BLaER1 treated with 17β-estradiol and CSF1 and Interleukin-3, amounts not matched to agents 10 nM and 100 nM (cell line): ENCODE results near the gene GRAP2.
"Not testable (repeated sequence)": the region's sequence is repeated elsewhere in the genome, so short reads cannot be mapped to it uniquely, and the experiment has no call there.

Source experiments
- H3K27ac ChIP-seq, 11 experiments: shearing (Covaris generic); formaldehyde crosslinking; 2 replicates each; pipeline ENCODE4 v1.8.1; 2022
- H3K27me3 ChIP-seq, 11 experiments: shearing (Covaris generic); formaldehyde crosslinking; 2 replicates each; pipeline ENCODE4 v1.8.1; 2022
- H3K36me3 ChIP-seq, 11 experiments: shearing (Covaris generic); formaldehyde crosslinking; 2 replicates each; pipeline ENCODE4 v1.8.1; 2022
- H3K4me1 ChIP-seq, 10 experiments: shearing (Covaris generic); formaldehyde crosslinking; 2 replicates each; pipeline ENCODE4 v1.8.1; 2022
- H3K4me2 ChIP-seq, 11 experiments: shearing (Covaris generic); formaldehyde crosslinking; 2 replicates each; pipeline ENCODE4 v1.8.1; 2022
- H3K4me3 ChIP-seq, 10 experiments: shearing (Covaris generic); formaldehyde crosslinking; 2 replicates each; pipeline ENCODE4 v1.8.1; 2022
- H3K9ac ChIP-seq, 11 experiments: shearing (Covaris generic); formaldehyde crosslinking; 2 replicates each; pipeline ENCODE4 v1.8.1; 2022
- H3K9me3 ChIP-seq, 11 experiments: shearing (Covaris generic); formaldehyde crosslinking; replicated peaks in 1 of 11; 2 replicates each; pipeline ENCODE4 v1.8.1; 2022
- H4K20me1 ChIP-seq, 11 experiments: shearing (Covaris generic); formaldehyde crosslinking; 2 replicates each; pipeline ENCODE4 v1.8.1; 2022
- Cebpa-rat ChIP-seq, 11 experiments: shearing (Covaris generic); IDR thresholded peaks; 2 replicates each; pipeline ENCODE4 v1.8.1; 2022

The GRAP2 gene

DNA sequence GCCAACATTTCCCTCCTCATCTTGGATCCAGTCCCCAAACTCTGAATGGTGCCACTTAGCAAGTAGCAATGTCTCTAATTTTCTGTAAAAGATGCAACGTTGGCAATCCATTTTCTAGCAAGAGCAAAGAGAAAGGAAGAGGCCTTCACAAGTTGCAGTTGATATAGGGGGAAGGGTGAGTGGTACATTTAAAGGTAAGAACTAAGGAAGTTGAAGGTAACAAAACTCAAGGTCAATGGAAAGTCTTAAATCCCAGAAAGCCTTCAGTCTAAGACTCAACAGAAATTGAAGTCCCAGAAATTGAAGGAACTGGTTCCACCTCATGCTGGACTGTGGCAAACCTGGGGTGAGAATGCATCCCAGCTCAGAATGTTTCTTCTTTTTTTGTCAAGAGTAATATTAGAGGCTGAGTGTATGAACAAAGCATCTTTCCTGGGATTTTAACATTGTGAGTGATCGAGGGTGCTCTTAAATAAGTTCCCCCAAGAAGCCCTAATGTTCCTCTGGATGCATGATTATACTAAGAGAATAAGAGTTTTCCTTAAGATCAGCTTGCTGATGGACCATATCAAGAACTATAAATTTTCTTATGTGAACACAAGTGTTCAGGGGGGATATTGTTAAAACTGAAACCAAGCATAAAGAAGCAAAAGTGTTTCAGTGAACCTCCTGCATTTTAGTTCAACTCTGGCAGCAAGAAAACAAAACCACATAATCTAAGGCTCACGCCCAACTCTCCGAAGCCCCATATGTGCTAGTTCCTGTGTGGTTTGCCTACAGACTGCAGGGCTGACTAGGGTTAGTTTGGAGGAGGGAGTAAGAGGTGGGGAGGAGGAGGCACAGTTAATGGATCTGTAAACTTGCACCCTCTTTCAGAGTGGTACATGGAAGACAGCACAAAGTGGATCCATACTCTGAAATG is at the start of gene GRAP2:
Gene GRAP2, plus strand, starts transcription at position 779 of the 922 bp plus-strand sequence. CDS start 46,023 bp downstream, outside the sequence.
- peak within 1 kb of the TSS in 3 of 10 experiments; percentile 7 to 40 (median 33); a peak in 6 of 20 replicates for H3K4me3 ChIP-seq
- H3K4me2 ChIP-seq, result peak within 1 kb of the TSS; percentile 61 to 87 (median 78)
- peak within 1 kb of the TSS in 9 of 11 experiments; percentile 21 to 86 (median 81); a peak in 17 of 22 replicates for H3K27ac ChIP-seq
- TF ChIP-seq Cebpa-rat (IDR thresholded peaks at IDR 0.05), result no peak
- no peaks in the 10 kb centered on the region for H4K20me1 ChIP-seq
- H3K36me3 ChIP-seq, result no peaks in the 10 kb centered on the region
- H3K9ac ChIP-seq, result peak within 1 kb of the TSS in 8 of 11 experiments; percentile 3 to 65 (median 37); a peak in 11 of 22 replicates
- no peaks in the 10 kb centered on the region for H3K27me3 ChIP-seq
- H3K4me1 ChIP-seq, result peaks cover 37 to 56% (median 45%) of the 10 kb centered on the region in 10 experiments
- H3K9me3 ChIP-seq, result no peaks in the 10 kb centered on the region

- TF ChIP-seq Cebpa-rat (IDR thresholded peaks at IDR 0.05), result no peak
- Histone ChIP-seq H3K4me2 (no peak overlapping the region), H3K4me3 (no peak overlapping the region), H3K27ac (no peak overlapping the region), H3K4me1 (peaks cover 0 to 15% (median 6%) of the 10 kb centered on the region in 10 experiments; a peak in 10 of 20 replicates), H3K36me3 (no peaks in the 10 kb centered on the region), H3K9ac (no peak overlapping the region), H4K20me1 (no peaks in the 10 kb centered on the region), H3K9me3 (peaks cover 0 to 6% (median 0%) of the 10 kb centered on the region in 11 experiments; a peak in 4 of 22 replicates), H3K27me3 (peaks cover 0 to 25% (median 0%) of the 10 kb centered on the region in 11 experiments; a peak in 4 of 22 replicates)
Observed at GRCh38 chr22:39851606-39852315, 49.1 kb upstream of the GRAP2 start.

DNA sequence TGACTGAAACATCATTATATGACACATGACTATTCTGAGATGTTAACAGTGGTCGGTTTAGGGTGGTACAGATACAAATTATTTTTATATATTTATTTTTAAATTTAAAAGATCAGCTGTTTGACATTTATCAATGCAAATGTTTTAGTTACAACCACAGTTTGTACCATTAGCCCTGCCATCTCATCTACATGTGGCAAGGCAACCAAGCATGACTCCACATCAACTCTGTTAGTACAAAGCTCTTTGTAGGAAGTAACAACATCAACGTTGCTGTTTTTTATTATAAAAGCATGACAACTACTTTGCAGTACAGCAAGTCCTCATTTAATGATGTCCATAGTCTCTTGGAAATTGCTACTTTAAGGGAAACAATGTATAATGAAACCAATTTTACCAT is 48.1 kb upstream of the GRAP2 start:
- H3K9me3 ChIP-seq, result peaks cover 0 to 1% (median 0%) of the 10 kb centered on the region in 11 experiments; a peak in 3 of 22 replicates
- no peak overlapping the region for H3K9ac ChIP-seq
- no peak for TF ChIP-seq Cebpa-rat (IDR thresholded peaks at IDR 0.05)
- peaks cover 0 to 21% (median 0%) of the 10 kb centered on the region in 11 experiments; a peak in 4 of 22 replicates for H3K27me3 ChIP-seq
- H4K20me1 ChIP-seq, result no peaks in the 10 kb centered on the region
- peak overlapping the region in 3 of 11 experiments; percentile 1 to 22 (median 10); a peak in 2 of 22 replicates for H3K4me2 ChIP-seq
- peaks cover 0 to 15% (median 6%) of the 10 kb centered on the region in 10 experiments; a peak in 10 of 20 replicates for H3K4me1 ChIP-seq
- no peak overlapping the region for H3K27ac ChIP-seq
- no peaks in the 10 kb centered on the region for H3K36me3 ChIP-seq
- no peak overlapping the region for H3K4me3 ChIP-seq

GRCh38 chr22:39856588-39856987 is 44.3 kb upstream of the GRAP2 start:
- peaks cover 0 to 9% (median 0%) of the 10 kb centered on the region in 11 experiments; a peak in 2 of 22 replicates for H3K9me3 ChIP-seq
- H3K27ac ChIP-seq, result no peak overlapping the region
- no peaks in the 10 kb centered on the region for H4K20me1 ChIP-seq
- no peak overlapping the region for H3K9ac ChIP-seq
- TF ChIP-seq Cebpa-rat (IDR thresholded peaks at IDR 0.05), result no peak
- peaks cover 0 to 13% (median 0%) of the 10 kb centered on the region in 11 experiments; a peak in 1 of 22 replicates for H3K27me3 ChIP-seq
- H3K36me3 ChIP-seq, result no peaks in the 10 kb centered on the region
- peaks cover 4 to 24% (median 13%) of the 10 kb centered on the region in 10 experiments; a peak in 12 of 20 replicates for H3K4me1 ChIP-seq
- H3K4me2 ChIP-seq, result no peak overlapping the region
- H3K4me3 ChIP-seq, result no peak overlapping the region

GRCh38 chr22:39859903-39860588 is 40.8 kb upstream of the GRAP2 start:
- Histone ChIP-seq H3K27ac (no peak overlapping the region), H3K9me3 (peaks cover 0 to 9% (median 0%) of the 10 kb centered on the region in 11 experiments; a peak in 1 of 22 replicates), H3K4me3 (no peak overlapping the region), H3K4me1 (peaks cover 0 to 18% (median 10%) of the 10 kb centered on the region in 10 experiments; a peak in 9 of 20 replicates), H3K27me3 (peaks cover 0 to 5% (median 0%) of the 10 kb centered on the region in 11 experiments; a peak in 1 of 22 replicates), H3K9ac (no peak overlapping the region), H3K36me3 (no peaks in the 10 kb centered on the region), H4K20me1 (no peaks in the 10 kb centered on the region), H3K4me2 (peak overlapping the region in 6 of 11 experiments; percentile 1 to 18 (median 8); a peak in 5 of 22 replicates)
- no peak for TF ChIP-seq Cebpa-rat (IDR thresholded peaks at IDR 0.05)

DNA sequence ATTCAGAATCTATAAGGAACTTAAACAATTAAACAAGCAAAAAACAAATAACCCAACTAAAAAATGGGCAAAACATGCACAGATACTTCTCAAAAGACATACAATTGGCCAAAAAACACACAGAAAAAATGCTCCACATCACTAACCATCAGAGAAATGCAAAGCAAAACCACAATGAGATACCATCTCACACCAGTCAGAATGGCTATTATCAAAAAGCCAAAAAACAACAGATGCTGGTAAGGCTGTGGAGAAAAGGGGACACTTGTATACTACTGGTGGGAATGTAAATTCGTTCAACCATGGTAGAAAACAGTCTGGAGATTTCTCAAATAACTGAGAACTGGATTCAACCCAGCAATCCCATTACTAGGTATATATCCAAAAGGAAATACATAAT is 32.1 kb upstream of the GRAP2 start:
- H3K36me3 ChIP-seq, result no peaks in the 10 kb centered on the region
- H3K4me3 ChIP-seq, result no peak overlapping the region
- TF ChIP-seq Cebpa-rat (IDR thresholded peaks at IDR 0.05), result no peak
- peak overlapping the region in 9 of 11 experiments; percentile 13 to 65 (median 41); a peak in 10 of 22 replicates for H3K4me2 ChIP-seq
- no peak overlapping the region for H3K9ac ChIP-seq
- peaks cover 0 to 9% (median 0%) of the 10 kb centered on the region in 11 experiments; a peak in 1 of 22 replicates for H3K27me3 ChIP-seq
- H3K9me3 ChIP-seq, result peaks cover 0 to 8% (median 0%) of the 10 kb centered on the region in 11 experiments; a peak in 3 of 22 replicates
- H4K20me1 ChIP-seq, result no peaks in the 10 kb centered on the region
- H3K4me1 ChIP-seq, result peaks cover 9 to 16% (median 14%) of the 10 kb centered on the region in 10 experiments; a peak in 19 of 20 replicates
- H3K27ac ChIP-seq, result no peak overlapping the region

DNA sequence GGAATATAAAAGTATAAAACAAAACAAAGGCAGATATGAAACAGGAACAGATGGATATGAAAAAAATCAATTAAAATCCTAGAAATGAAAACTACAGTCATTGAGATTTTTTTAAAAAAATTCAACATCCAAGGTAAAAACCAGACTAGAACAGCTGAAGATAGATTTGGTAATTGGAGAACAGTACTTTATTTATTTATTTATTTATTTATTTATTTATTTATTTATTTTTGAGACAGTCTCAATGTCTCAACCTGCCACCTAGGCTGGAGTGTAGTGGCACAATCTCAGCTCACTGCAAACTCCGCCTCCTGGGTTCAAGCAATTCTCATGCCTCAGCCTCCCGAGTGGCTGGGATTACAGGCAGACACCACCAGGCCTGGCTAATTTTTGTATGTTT is 31.1 kb upstream of the GRAP2 start:
- not testable (repeated sequence) for H3K27me3 ChIP-seq, H3K4me3 ChIP-seq, H3K27ac ChIP-seq, H3K9me3 ChIP-seq, H3K9ac ChIP-seq, H3K4me2 ChIP-seq, H4K20me1 ChIP-seq, H3K36me3 ChIP-seq
- peaks cover 9 to 16% (median 14%) of the 10 kb centered on the region in 10 experiments; a peak in 19 of 20 replicates for H3K4me1 ChIP-seq
